Astrocyte (in vitro differentiated cells and primary cell): ENCODE results near the gene COLGALT1. TPM values are rescaled to one million over a fixed set of nuclear protein-coding genes. Genes with fewer than 3 reads are reported as not detected.

Source experiments
- DNase-seq: peaks from one replicate; pipeline ENCODE4 v3.0.0-alpha.2; 2010; ENCODE audit warnings: low read depth
- FAIRE-seq: peaks from 2 replicates; lab custom pipeline; 2011; peaks lifted over from hg19 to GRCh38; lab: Jason Lieb, UNC
- H2AFZ ChIP-seq: 2 replicates; pipeline ENCODE4 v1.6.0; 2012; ENCODE audit warnings: low read depth, low read length, inconsistent platforms
- H3K27ac ChIP-seq: 2 replicates; pipeline ENCODE4 v1.5.1; 2011; ENCODE audit warnings: low read depth, low read length, inconsistent platforms
- H3K27me3 ChIP-seq: 2 replicates; pipeline ENCODE4 v1.6.0; 2011; ENCODE audit warnings: low read length, inconsistent platforms; ENCODE audit not compliant: insufficient read depth
- H3K36me3 ChIP-seq: 2 replicates; pipeline ENCODE4 v1.5.1; 2011; ENCODE audit warnings: low read length, inconsistent platforms; ENCODE audit not compliant: insufficient read depth
- H3K4me1 ChIP-seq: 2 replicates; pipeline ENCODE4 v1.5.1; 2011; ENCODE audit warnings: low read length, inconsistent platforms; ENCODE audit not compliant: insufficient read depth
- H3K4me2 ChIP-seq: 2 replicates; pipeline ENCODE4 v1.6.0; 2012; ENCODE audit warnings: low read length, inconsistent platforms
- H3K4me3 ChIP-seq: 2 replicates; pipeline ENCODE4 v1.5.1; 2011; ENCODE audit warnings: low read depth, mild to moderate bottlenecking, low read length, inconsistent platforms; ENCODE audit not compliant: insufficient read depth
- H3K79me2 ChIP-seq: 2 replicates; pipeline ENCODE4 v1.6.0; 2012; ENCODE audit warnings: mild to moderate bottlenecking, low read length, inconsistent platforms; ENCODE audit not compliant: insufficient read depth
- H3K9ac ChIP-seq: 2 replicates; pipeline ENCODE4 v1.6.0; 2012; ENCODE audit warnings: mild to moderate bottlenecking, low read length, inconsistent platforms
- H3K9me3 ChIP-seq: 2 replicates; pipeline ENCODE4 v1.5.1; 2012; ENCODE audit warnings: low read depth, mild to moderate bottlenecking, low read length, inconsistent platforms; ENCODE audit not compliant: insufficient read depth
- H4K20me1 ChIP-seq: 2 replicates; pipeline ENCODE4 v1.6.0; 2012; ENCODE audit warnings: low read length, inconsistent platforms; ENCODE audit not compliant: insufficient read depth
- H3K27ac Mint-ChIP-seq: one replicate; pipeline ENCODE4 v1.8.0; 2021; ENCODE audit warnings: mild to moderate bottlenecking, mixed read lengths; ENCODE audit not compliant: unreplicated experiment
- H3K27me3 Mint-ChIP-seq: one replicate; pipeline ENCODE4 v1.8.0; 2021; ENCODE audit warnings: low read depth, mixed read lengths; ENCODE audit not compliant: unreplicated experiment
- H3K36me3 Mint-ChIP-seq: one replicate; pipeline ENCODE4 v1.8.0; 2021; ENCODE audit warnings: low read depth, mixed read lengths; ENCODE audit not compliant: unreplicated experiment
- H3K4me1 Mint-ChIP-seq: one replicate; pipeline ENCODE4 v1.8.0; 2021; ENCODE audit warnings: low read depth, mixed read lengths; ENCODE audit not compliant: unreplicated experiment
- H3K4me3 Mint-ChIP-seq: one replicate; pipeline ENCODE4 v1.8.0; 2021; ENCODE audit warnings: mild to moderate bottlenecking, moderate library complexity, mixed read lengths; ENCODE audit not compliant: unreplicated experiment
- H3K9me3 Mint-ChIP-seq: one replicate; pipeline ENCODE4 v1.8.0; 2021; ENCODE audit warnings: mild to moderate bottlenecking, mixed read lengths; ENCODE audit not compliant: unreplicated experiment
- CTCF ChIP-seq: IDR thresholded peaks from 2 replicates; pipeline ENCODE4 v1.5.1; 2011; ENCODE audit warnings: low read depth, mild to moderate bottlenecking, inconsistent platforms, low read length, moderate library complexity; ENCODE audit not compliant: insufficient read depth
- EZH2 ChIP-seq: IDR thresholded peaks from 2 replicates; pipeline ENCODE4 v1.6.1; 2012; ENCODE audit warnings: mild to moderate bottlenecking, low read length, inconsistent platforms; ENCODE audit not compliant: insufficient read depth
- total RNA-seq: library from RNA; stranded (reverse); gene quantifications from 2 replicates; pipeline ENCODE4 v1.2.1, GENCODE V29; 2021

The COLGALT1 gene
- total RNA-seq, 1 donor from 2014 or later = 137 TPM

GRCh38 chr19:17617807-17618192 is 62.4 kb downstream of the COLGALT1 start:
- H3K9ac ChIP-seq = no peak overlapping the region
- H3K4me3 ChIP-seq = no peak overlapping the region
- DNase-seq (no peak), FAIRE-seq (no peak)
- H3K27me3 Mint-ChIP-seq = peaks cover 11% of the 10 kb centered on the region
- H3K36me3 ChIP-seq = no peaks in the 10 kb centered on the region
- H3K9me3 ChIP-seq = no peaks in the 10 kb centered on the region
- H3K4me1 ChIP-seq = no peaks in the 10 kb centered on the region
- TF ChIP-seq EZH2 = no peak
- TF ChIP-seq CTCF = no peak
- H3K4me2 ChIP-seq = no peak overlapping the region
- H3K9me3 Mint-ChIP-seq = peaks cover 11% of the 10 kb centered on the region
- no peak overlapping the region for H2AFZ ChIP-seq
- H3K27ac Mint-ChIP-seq = peak overlapping the region; percentile 69
- H3K27me3 ChIP-seq = no peaks in the 10 kb centered on the region
- H3K36me3 Mint-ChIP-seq = no peaks in the 10 kb centered on the region
- H4K20me1 ChIP-seq = no peaks in the 10 kb centered on the region
- no peak overlapping the region for H3K27ac ChIP-seq
- no peaks in the 10 kb centered on the region for H3K4me1 Mint-ChIP-seq
- H3K79me2 ChIP-seq = no peaks in the 10 kb centered on the region
- H3K4me3 Mint-ChIP-seq = no peak overlapping the region

DNA sequence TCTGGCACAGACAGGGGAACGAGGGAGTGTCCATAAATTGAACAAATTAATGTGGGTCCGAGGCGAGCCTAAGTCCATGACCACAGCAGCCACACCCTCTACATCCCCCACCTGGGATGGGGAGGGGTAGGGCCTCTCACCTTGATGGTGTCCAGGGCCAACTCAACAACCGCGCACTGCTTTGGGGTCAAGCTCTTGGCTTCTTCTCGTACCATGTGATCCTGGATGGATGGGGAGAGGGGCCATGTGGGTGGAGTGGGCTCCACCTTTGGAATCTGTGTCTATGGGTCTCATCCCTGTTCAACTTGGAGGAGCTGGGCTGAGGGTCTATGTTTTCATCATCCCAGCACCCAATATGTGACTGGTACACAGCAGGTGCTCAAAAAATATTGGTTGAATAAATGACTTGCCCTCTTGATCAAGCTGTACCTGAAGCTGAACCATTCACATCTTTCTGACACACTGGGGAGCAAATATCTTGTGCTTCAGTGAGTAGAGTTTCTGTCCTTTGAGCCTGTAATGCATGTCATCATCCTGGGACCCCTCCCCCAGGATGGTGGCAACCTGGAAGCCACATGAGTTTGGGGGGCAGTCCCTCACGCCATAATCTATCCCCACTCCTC is 62.9 kb downstream of the COLGALT1 start:
- H2AFZ ChIP-seq = no peak overlapping the region
- peak overlapping the region; percentile 69 for H3K27ac Mint-ChIP-seq
- peaks cover 13% of the 10 kb centered on the region for H3K9me3 Mint-ChIP-seq
- no peaks in the 10 kb centered on the region for H3K79me2 ChIP-seq
- H3K36me3 Mint-ChIP-seq = no peaks in the 10 kb centered on the region
- peaks cover 11% of the 10 kb centered on the region for H3K27me3 Mint-ChIP-seq
- H3K4me3 ChIP-seq = no peak overlapping the region
- no peaks in the 10 kb centered on the region for H3K36me3 ChIP-seq
- FAIRE-seq (no peak), DNase-seq (no peak)
- no peak overlapping the region for H3K4me2 ChIP-seq
- no peak overlapping the region for H3K9ac ChIP-seq
- TF ChIP-seq CTCF (no peak), EZH2 (no peak)
- H3K9me3 ChIP-seq = no peaks in the 10 kb centered on the region
- H4K20me1 ChIP-seq = no peaks in the 10 kb centered on the region
- H3K27ac ChIP-seq = no peak overlapping the region
- no peaks in the 10 kb centered on the region for H3K27me3 ChIP-seq
- H3K4me1 ChIP-seq = no peaks in the 10 kb centered on the region
- H3K4me1 Mint-ChIP-seq = no peaks in the 10 kb centered on the region
- H3K4me3 Mint-ChIP-seq = no peak overlapping the region

- no peak overlapping the region for H3K4me3 Mint-ChIP-seq
- Histone ChIP-seq H3K9me3 (no peaks in the 10 kb centered on the region), H3K4me3 (no peak overlapping the region), H3K4me2 (no peak overlapping the region), H3K27me3 (no peaks in the 10 kb centered on the region), H3K79me2 (no peaks in the 10 kb centered on the region), H3K27ac (no peak overlapping the region), H3K36me3 (no peaks in the 10 kb centered on the region), H3K9ac (no peak overlapping the region), H3K4me1 (no peaks in the 10 kb centered on the region), H4K20me1 (no peaks in the 10 kb centered on the region), H2AFZ (no peak overlapping the region)
- DNase-seq (no peak), FAIRE-seq (no peak)
- no peaks in the 10 kb centered on the region for H3K4me1 Mint-ChIP-seq
- H3K27me3 Mint-ChIP-seq = peaks cover 11% of the 10 kb centered on the region
- peaks cover 13% of the 10 kb centered on the region for H3K9me3 Mint-ChIP-seq
- H3K27ac Mint-ChIP-seq = peak overlapping the region; percentile 26
- no peaks in the 10 kb centered on the region for H3K36me3 Mint-ChIP-seq
- TF ChIP-seq EZH2 (no peak), CTCF (no peak)
Observed at GRCh38 chr19:17618936-17619335, 63.5 kb downstream of the COLGALT1 start.
